Astrocyte (in vitro differentiated cells and primary cell): ENCODE measurements around the gene ZNF425. TPM values are rescaled to one million over a fixed set of nuclear protein-coding genes. Genes with fewer than 3 reads are reported as not detected.

Experiments
- DNase-seq: peaks from one replicate; pipeline ENCODE4 v3.0.0-alpha.2; 2010; ENCODE audit warnings: low read depth
- FAIRE-seq: peaks from 2 replicates; lab custom pipeline; 2011; peaks lifted over from hg19 to GRCh38; lab: Jason Lieb, UNC
- H2AFZ ChIP-seq: 2 replicates; pipeline ENCODE4 v1.6.0; 2012; ENCODE audit warnings: low read depth, low read length, inconsistent platforms
- H3K27ac ChIP-seq: 2 replicates; pipeline ENCODE4 v1.5.1; 2011; ENCODE audit warnings: low read depth, low read length, inconsistent platforms
- H3K27me3 ChIP-seq: 2 replicates; pipeline ENCODE4 v1.6.0; 2011; ENCODE audit warnings: low read length, inconsistent platforms; ENCODE audit not compliant: insufficient read depth
- H3K36me3 ChIP-seq: 2 replicates; pipeline ENCODE4 v1.5.1; 2011; ENCODE audit warnings: low read length, inconsistent platforms; ENCODE audit not compliant: insufficient read depth
- H3K4me1 ChIP-seq: 2 replicates; pipeline ENCODE4 v1.5.1; 2011; ENCODE audit warnings: low read length, inconsistent platforms; ENCODE audit not compliant: insufficient read depth
- H3K4me2 ChIP-seq: 2 replicates; pipeline ENCODE4 v1.6.0; 2012; ENCODE audit warnings: low read length, inconsistent platforms
- H3K4me3 ChIP-seq: 2 replicates; pipeline ENCODE4 v1.5.1; 2011; ENCODE audit warnings: low read depth, mild to moderate bottlenecking, low read length, inconsistent platforms; ENCODE audit not compliant: insufficient read depth
- H3K79me2 ChIP-seq: 2 replicates; pipeline ENCODE4 v1.6.0; 2012; ENCODE audit warnings: mild to moderate bottlenecking, low read length, inconsistent platforms; ENCODE audit not compliant: insufficient read depth
- H3K9ac ChIP-seq: 2 replicates; pipeline ENCODE4 v1.6.0; 2012; ENCODE audit warnings: mild to moderate bottlenecking, low read length, inconsistent platforms
- H3K9me3 ChIP-seq: 2 replicates; pipeline ENCODE4 v1.5.1; 2012; ENCODE audit warnings: low read depth, mild to moderate bottlenecking, low read length, inconsistent platforms; ENCODE audit not compliant: insufficient read depth
- H4K20me1 ChIP-seq: 2 replicates; pipeline ENCODE4 v1.6.0; 2012; ENCODE audit warnings: low read length, inconsistent platforms; ENCODE audit not compliant: insufficient read depth
- H3K27ac Mint-ChIP-seq: one replicate; pipeline ENCODE4 v1.8.0; 2021; ENCODE audit warnings: mild to moderate bottlenecking, mixed read lengths; ENCODE audit not compliant: unreplicated experiment
- H3K27me3 Mint-ChIP-seq: one replicate; pipeline ENCODE4 v1.8.0; 2021; ENCODE audit warnings: low read depth, mixed read lengths; ENCODE audit not compliant: unreplicated experiment
- H3K36me3 Mint-ChIP-seq: one replicate; pipeline ENCODE4 v1.8.0; 2021; ENCODE audit warnings: low read depth, mixed read lengths; ENCODE audit not compliant: unreplicated experiment
- H3K4me1 Mint-ChIP-seq: one replicate; pipeline ENCODE4 v1.8.0; 2021; ENCODE audit warnings: low read depth, mixed read lengths; ENCODE audit not compliant: unreplicated experiment
- H3K4me3 Mint-ChIP-seq: one replicate; pipeline ENCODE4 v1.8.0; 2021; ENCODE audit warnings: mild to moderate bottlenecking, moderate library complexity, mixed read lengths; ENCODE audit not compliant: unreplicated experiment
- H3K9me3 Mint-ChIP-seq: one replicate; pipeline ENCODE4 v1.8.0; 2021; ENCODE audit warnings: mild to moderate bottlenecking, mixed read lengths; ENCODE audit not compliant: unreplicated experiment
- EZH2 ChIP-seq: IDR thresholded peaks from 2 replicates; pipeline ENCODE4 v1.6.1; 2012; ENCODE audit warnings: mild to moderate bottlenecking, low read length, inconsistent platforms; ENCODE audit not compliant: insufficient read depth
- total RNA-seq: library from RNA; stranded (reverse); gene quantifications from 2 replicates; pipeline ENCODE4 v1.2.1, GENCODE V29; 2021
- TF ChIP-seq, protein P1 (sequence below): IDR thresholded peaks from 2 replicates; pipeline ENCODE4 v1.5.1; 2011; ENCODE audit warnings: low read depth, mild to moderate bottlenecking, inconsistent platforms, low read length, moderate library complexity; ENCODE audit not compliant: insufficient read depth

Gene ZNF425
- total RNA-seq, 1 donor from 2014 or later, result 5.9 TPM

- Histone ChIP-seq H3K79me2 (no peaks in the 10 kb centered on the region), H3K27ac (no peak overlapping the region), H4K20me1 (no peaks in the 10 kb centered on the region), H3K36me3 (no peaks in the 10 kb centered on the region), H3K4me3 (no peak overlapping the region), H3K4me2 (no peak overlapping the region), H2AFZ (no peak overlapping the region), H3K27me3 (no peaks in the 10 kb centered on the region), H3K4me1 (no peaks in the 10 kb centered on the region), H3K9me3 (no peaks in the 10 kb centered on the region), H3K9ac (no peak overlapping the region)
- no peaks in the 10 kb centered on the region for H3K27me3 Mint-ChIP-seq
- H3K27ac Mint-ChIP-seq, result no peak overlapping the region
- TF ChIP-seq, protein P1, sequence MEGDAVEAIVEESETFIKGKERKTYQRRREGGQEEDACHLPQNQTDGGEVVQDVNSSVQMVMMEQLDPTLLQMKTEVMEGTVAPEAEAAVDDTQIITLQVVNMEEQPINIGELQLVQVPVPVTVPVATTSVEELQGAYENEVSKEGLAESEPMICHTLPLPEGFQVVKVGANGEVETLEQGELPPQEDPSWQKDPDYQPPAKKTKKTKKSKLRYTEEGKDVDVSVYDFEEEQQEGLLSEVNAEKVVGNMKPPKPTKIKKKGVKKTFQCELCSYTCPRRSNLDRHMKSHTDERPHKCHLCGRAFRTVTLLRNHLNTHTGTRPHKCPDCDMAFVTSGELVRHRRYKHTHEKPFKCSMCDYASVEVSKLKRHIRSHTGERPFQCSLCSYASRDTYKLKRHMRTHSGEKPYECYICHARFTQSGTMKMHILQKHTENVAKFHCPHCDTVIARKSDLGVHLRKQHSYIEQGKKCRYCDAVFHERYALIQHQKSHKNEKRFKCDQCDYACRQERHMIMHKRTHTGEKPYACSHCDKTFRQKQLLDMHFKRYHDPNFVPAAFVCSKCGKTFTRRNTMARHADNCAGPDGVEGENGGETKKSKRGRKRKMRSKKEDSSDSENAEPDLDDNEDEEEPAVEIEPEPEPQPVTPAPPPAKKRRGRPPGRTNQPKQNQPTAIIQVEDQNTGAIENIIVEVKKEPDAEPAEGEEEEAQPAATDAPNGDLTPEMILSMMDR, result no peak
- TF ChIP-seq EZH2, result no peak
- FAIRE-seq, result no peak
- no peak for DNase-seq
- H3K36me3 Mint-ChIP-seq, result peaks cover 3% of the 10 kb centered on the region
- H3K4me3 Mint-ChIP-seq, result no peak overlapping the region
- H3K4me1 Mint-ChIP-seq, result peaks cover 11% of the 10 kb centered on the region
- H3K9me3 Mint-ChIP-seq, result no peaks in the 10 kb centered on the region
Observed at GRCh38 chr7:149140831-149141230, 14.7 kb upstream of the ZNF425 start.

DNA sequence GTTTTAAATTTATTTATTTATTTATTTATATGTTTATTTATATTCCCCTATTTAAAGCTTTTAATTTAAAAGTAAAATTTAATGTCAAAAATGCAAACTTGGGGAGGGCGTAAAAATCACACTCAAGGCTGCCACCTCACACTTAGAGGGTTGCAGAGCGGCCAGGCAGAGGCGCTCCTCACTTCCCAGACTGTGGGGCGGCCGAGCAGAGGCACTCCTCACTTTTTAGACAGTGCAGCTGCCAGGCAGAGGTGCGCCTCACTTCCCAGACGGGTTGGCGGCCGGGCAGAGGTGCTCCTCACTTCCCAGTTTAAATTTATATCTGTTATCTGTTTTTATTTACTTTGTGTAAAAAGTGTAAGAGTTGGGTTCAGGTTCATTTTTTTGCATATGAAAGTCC is 10.0 kb upstream of the ZNF425 start:
- no peak overlapping the region for H3K4me2 ChIP-seq
- DNase-seq (no peak), FAIRE-seq (no peak)
- peaks cover 3% of the 10 kb centered on the region for H3K9me3 Mint-ChIP-seq
- H4K20me1 ChIP-seq, result no peaks in the 10 kb centered on the region
- no peaks in the 10 kb centered on the region for H3K9me3 ChIP-seq
- H3K4me1 Mint-ChIP-seq, result no peaks in the 10 kb centered on the region
- no peak overlapping the region for H3K4me3 ChIP-seq
- no peaks in the 10 kb centered on the region for H3K4me1 ChIP-seq
- H3K27ac ChIP-seq, result no peak overlapping the region
- H2AFZ ChIP-seq, result no peak overlapping the region
- no peaks in the 10 kb centered on the region for H3K27me3 Mint-ChIP-seq
- no peak overlapping the region for H3K9ac ChIP-seq
- H3K79me2 ChIP-seq, result no peaks in the 10 kb centered on the region
- H3K27me3 ChIP-seq, result no peaks in the 10 kb centered on the region
- no peak overlapping the region for H3K4me3 Mint-ChIP-seq
- no peaks in the 10 kb centered on the region for H3K36me3 ChIP-seq
- H3K36me3 Mint-ChIP-seq, result peaks cover 7% of the 10 kb centered on the region
- H3K27ac Mint-ChIP-seq, result no peak overlapping the region
- no peak for TF ChIP-seq EZH2
- TF ChIP-seq, protein P1, result no peak

GRCh38 chr7:149133028-149133710 is 7.0 kb upstream of the ZNF425 start:
- H3K4me1 Mint-ChIP-seq, result no peaks in the 10 kb centered on the region

More at GRCh38 chr7:149133028-149133710, 7.0 kb upstream of the ZNF425 start:
- TF ChIP-seq EZH2, result no peak
- TF ChIP-seq, protein P1, result no peak
- peaks cover under 1% of the 10 kb centered on the region for H3K4me1 ChIP-seq
- peaks cover 9% of the 10 kb centered on the region for H3K9me3 Mint-ChIP-seq
- H3K4me3 Mint-ChIP-seq, result no peak overlapping the region
- no peak overlapping the region for H3K9ac ChIP-seq
- H3K9me3 ChIP-seq, result peaks cover 6% of the 10 kb centered on the region
- H4K20me1 ChIP-seq, result no peaks in the 10 kb centered on the region
- no peaks in the 10 kb centered on the region for H3K36me3 ChIP-seq
- DNase-seq (no peak), FAIRE-seq (no peak)
- no peak overlapping the region for H3K4me2 ChIP-seq
- peaks cover 4% of the 10 kb centered on the region for H3K79me2 ChIP-seq
- no peaks in the 10 kb centered on the region for H3K27me3 ChIP-seq
- no peak overlapping the region for H3K27ac Mint-ChIP-seq
- H3K36me3 Mint-ChIP-seq, result peaks cover 16% of the 10 kb centered on the region
- no peak overlapping the region for H3K4me3 ChIP-seq
- H2AFZ ChIP-seq, result no peak overlapping the region
- H3K27ac ChIP-seq, result no peak overlapping the region
- H3K27me3 Mint-ChIP-seq, result no peaks in the 10 kb centered on the region
